Glutamatergic neuron (in vitro differentiated cells): ENCODE data around the gene AGFG2. TPM values are rescaled to one million over a fixed set of nuclear protein-coding genes. Genes with fewer than 3 reads are reported as not detected.

Source experiments
- DNase-seq: peaks from one replicate; pipeline ENCODE4 v3.0.0; 2022
- H3K27ac Mint-ChIP-seq: one replicate; pipeline ENCODE4 v1.8.0; 2020; ENCODE audit warnings: mild to moderate bottlenecking, mixed read lengths, inconsistent platforms; ENCODE audit not compliant: unreplicated experiment
- H3K27me3 Mint-ChIP-seq: one replicate; pipeline ENCODE4 v1.8.0; 2020; ENCODE audit warnings: mild to moderate bottlenecking, moderate library complexity, mixed read lengths, inconsistent platforms; ENCODE audit not compliant: unreplicated experiment
- H3K36me3 Mint-ChIP-seq: one replicate; pipeline ENCODE4 v1.8.0; 2020; ENCODE audit warnings: mild to moderate bottlenecking, mixed read lengths, inconsistent platforms; ENCODE audit not compliant: unreplicated experiment
- H3K4me1 Mint-ChIP-seq: one replicate; pipeline ENCODE4 v1.8.0; 2020; ENCODE audit warnings: mild to moderate bottlenecking, low read depth, mixed read lengths, inconsistent platforms; ENCODE audit not compliant: unreplicated experiment
- H3K4me3 Mint-ChIP-seq: one replicate; pipeline ENCODE4 v1.8.0; 2020; ENCODE audit warnings: mild to moderate bottlenecking, mixed read lengths, inconsistent platforms; ENCODE audit not compliant: unreplicated experiment
- H3K9me3 Mint-ChIP-seq: one replicate; pipeline ENCODE4 v1.8.0; 2020; ENCODE audit warnings: mild to moderate bottlenecking, moderate library complexity, mixed read lengths, inconsistent platforms; ENCODE audit not compliant: unreplicated experiment
- total RNA-seq: library from RNA; stranded (reverse); fragmentation: NEBNext Ultra II Directional; extraction: Animal tissue kit (Norgen Biotek cat#: 25700); gene quantifications from one replicate; pipeline ENCODE4 v1.2.1, GENCODE V29; 2021; ENCODE audit not compliant: unreplicated experiment
- TF ChIP-seq, protein P1 (sequence below): fragments of 200-600 bp; sonication (generic); IDR thresholded peaks from one replicate; pipeline ENCODE4 v1.5.0; 2021; ENCODE audit not compliant: partially characterized antibody, unreplicated experiment

Gene AGFG2
- total RNA-seq, 1 donor from 2014 or later, result 5.7 TPM

DNA sequence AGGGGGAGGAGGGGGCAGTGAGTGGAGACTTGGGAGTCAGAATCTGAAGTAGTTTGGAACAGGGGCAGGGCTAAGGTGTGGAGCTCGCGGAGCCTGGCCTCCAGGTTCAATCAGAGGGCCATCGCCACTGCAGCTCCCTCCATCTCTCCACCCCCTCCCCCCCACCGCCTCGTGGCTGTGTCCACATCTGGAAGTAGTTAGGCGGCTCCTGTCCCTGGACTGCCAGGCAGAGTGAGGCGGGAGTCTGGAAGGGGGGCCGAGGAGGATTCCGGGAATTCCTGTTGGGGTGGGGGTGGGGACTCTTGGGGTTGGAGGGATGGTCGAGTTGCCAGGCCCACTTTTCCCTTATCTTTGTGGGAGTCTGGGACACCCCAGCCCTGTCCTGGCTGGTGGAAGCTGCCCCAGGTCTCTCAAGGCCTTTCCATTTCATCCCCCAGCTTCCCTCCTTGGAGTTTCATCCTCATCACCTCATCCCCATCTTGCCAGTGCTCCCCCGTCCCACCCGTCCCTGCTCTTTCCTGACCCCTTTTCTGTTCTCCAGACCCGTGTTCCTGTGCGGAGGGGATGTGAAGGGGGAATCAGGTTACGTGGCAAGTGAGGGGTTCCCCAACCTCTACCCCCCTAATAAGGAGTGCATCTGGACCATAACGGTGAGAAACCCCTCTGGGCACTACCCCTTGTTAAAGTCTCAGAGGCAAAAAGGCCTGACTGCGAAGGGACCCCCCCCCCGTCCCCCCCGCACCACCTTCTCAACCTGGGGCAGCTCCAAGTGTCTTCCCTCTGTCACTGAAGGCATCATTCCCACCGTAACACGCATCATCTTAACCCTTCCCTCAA, 64.1 kb downstream of the AGFG2 start:
- DNase-seq, result no peak
- H3K27ac Mint-ChIP-seq, result no peak overlapping the region
- no peaks in the 10 kb centered on the region for H3K36me3 Mint-ChIP-seq
- H3K4me1 Mint-ChIP-seq, result peaks cover 11% of the 10 kb centered on the region
- peaks cover 5% of the 10 kb centered on the region for H3K27me3 Mint-ChIP-seq
- H3K9me3 Mint-ChIP-seq, result peaks cover 4% of the 10 kb centered on the region
- peak overlapping the region; percentile 82 for H3K4me3 Mint-ChIP-seq
- TF ChIP-seq, protein P1, sequence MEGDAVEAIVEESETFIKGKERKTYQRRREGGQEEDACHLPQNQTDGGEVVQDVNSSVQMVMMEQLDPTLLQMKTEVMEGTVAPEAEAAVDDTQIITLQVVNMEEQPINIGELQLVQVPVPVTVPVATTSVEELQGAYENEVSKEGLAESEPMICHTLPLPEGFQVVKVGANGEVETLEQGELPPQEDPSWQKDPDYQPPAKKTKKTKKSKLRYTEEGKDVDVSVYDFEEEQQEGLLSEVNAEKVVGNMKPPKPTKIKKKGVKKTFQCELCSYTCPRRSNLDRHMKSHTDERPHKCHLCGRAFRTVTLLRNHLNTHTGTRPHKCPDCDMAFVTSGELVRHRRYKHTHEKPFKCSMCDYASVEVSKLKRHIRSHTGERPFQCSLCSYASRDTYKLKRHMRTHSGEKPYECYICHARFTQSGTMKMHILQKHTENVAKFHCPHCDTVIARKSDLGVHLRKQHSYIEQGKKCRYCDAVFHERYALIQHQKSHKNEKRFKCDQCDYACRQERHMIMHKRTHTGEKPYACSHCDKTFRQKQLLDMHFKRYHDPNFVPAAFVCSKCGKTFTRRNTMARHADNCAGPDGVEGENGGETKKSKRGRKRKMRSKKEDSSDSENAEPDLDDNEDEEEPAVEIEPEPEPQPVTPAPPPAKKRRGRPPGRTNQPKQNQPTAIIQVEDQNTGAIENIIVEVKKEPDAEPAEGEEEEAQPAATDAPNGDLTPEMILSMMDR, result no peak

DNA sequence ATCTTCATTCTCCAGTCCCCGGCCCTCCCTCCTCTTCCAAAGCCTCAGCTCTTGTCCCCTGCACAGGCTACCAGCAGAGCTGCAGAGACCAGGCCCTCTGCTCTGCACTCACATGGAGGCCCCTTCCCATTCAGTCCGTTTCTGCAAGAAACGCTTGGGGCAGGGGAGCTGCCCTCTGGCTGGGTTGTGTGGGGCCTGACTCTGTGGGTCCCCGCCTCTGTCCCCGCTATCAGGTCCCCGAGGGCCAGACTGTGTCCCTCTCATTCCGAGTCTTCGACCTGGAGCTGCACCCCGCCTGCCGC, 64.7 kb downstream of the AGFG2 start:
- no peak for DNase-seq
- TF ChIP-seq, protein P1, result no peak
- Mint-ChIP-seq H3K27me3 (peaks cover 5% of the 10 kb centered on the region), H3K36me3 (no peaks in the 10 kb centered on the region), H3K4me1 (peaks cover 11% of the 10 kb centered on the region), H3K9me3 (peaks cover 4% of the 10 kb centered on the region), H3K4me3 (peak overlapping the region; percentile 82), H3K27ac (peak overlapping the region; percentile 52)

DNA sequence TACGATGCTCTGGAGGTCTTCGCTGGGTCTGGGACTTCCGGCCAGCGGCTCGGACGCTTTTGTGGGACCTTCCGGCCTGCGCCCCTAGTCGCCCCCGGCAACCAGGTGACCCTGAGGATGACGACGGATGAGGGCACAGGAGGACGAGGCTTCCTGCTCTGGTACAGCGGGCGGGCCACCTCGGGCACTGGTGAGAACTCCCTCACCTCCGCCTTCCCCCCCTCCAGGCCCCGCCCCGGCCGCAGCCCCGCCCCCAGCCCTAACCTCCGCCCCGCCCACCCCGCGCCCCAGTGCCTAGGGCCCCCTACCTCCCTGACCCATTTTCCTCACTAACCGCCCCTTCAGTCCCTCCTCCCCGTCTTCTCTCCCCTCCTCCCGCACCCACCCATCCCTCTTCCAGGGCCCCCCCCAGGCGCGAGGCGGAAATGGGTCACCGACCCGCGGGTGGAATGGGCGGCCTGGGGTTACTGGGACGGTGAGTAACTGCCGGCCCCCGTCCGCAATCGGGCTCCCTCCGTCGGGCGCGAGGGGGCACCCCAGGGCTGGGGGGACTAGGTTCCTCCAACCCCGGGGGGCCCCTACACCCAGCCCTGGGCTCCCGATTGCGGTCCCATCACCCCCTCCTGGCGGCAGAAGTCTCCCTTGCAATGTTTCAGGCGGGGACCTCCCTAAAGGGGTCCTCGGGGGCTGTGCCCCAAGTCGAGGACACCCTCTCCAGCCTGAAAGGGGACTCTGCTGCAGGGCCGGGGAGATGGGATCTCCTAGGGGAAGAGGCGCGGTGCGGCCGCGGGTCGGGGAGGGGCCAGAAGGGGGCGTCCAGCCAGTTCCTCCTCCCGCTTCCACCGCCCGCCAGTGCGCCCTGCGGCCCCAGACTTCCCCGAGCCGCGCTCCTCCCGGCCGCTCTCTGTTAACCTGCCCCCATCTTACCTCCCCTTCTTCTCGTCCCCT, 65.3 kb downstream of the AGFG2 start:
- peak; percentile 86 for DNase-seq
- peak overlapping the region; percentile 52 for H3K27ac Mint-ChIP-seq
- H3K4me3 Mint-ChIP-seq, result peak overlapping the region; percentile 84
- peaks cover 11% of the 10 kb centered on the region for H3K4me1 Mint-ChIP-seq
- peaks cover 4% of the 10 kb centered on the region for H3K9me3 Mint-ChIP-seq
- TF ChIP-seq, protein P1, result peak; percentile 54
- H3K27me3 Mint-ChIP-seq, result peaks cover 5% of the 10 kb centered on the region
- H3K36me3 Mint-ChIP-seq, result no peaks in the 10 kb centered on the region

DNA sequence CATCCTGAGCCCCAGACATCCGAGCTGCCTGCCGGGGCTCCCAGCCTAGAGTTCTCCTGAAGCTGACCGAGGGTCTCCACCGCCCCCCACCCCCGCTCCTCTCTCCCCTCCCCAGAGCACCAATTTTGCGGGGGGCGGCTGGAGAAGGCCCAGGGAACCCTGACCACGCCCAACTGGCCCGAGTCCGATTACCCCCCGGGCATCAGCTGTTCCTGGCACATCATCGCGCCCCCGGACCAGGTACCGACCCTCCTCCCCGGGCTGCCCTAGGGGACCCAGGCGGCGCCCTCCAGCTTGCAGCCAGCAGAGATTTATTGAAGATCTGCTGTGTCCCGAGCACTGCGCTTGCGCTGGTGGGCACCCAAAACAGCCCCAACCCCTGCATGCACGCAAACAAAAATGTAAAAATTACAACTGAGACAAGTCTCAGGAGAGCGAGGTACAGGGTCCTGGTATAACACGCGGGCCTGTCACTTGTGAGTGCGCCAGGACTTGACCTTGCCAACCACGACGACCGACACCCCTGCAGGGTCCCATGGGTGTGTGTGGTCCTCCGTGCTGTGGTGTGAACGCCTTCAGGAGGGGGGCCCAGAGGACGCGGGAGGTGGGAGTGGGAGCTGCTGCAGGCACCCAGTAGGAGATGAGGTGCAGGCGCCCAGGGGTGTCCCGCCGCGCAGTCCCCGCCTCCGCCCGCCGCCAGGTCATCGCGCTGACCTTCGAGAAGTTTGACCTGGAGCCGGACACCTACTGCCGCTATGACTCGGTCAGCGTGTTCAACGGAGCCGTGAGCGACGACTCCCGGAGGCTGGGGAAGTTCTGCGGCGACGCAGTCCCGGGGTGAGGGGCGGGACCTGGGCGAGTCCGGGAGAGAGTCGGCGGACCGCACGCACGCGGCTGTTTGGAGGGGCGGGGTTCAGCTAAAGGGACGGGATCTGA, 66.2 kb downstream of the AGFG2 start:
- Mint-ChIP-seq H3K36me3 (no peaks in the 10 kb centered on the region), H3K4me3 (peak overlapping the region; percentile 84), H3K9me3 (peaks cover 4% of the 10 kb centered on the region), H3K27me3 (peaks cover 5% of the 10 kb centered on the region), H3K27ac (no peak overlapping the region), H3K4me1 (peaks cover 11% of the 10 kb centered on the region)
- peak; percentile 54 for DNase-seq
- TF ChIP-seq, protein P1, result no peak
